Adrenal gland (tissue), 12 donors: Measurements from ENCODE around the gene NR6A1. TPM values are rescaled to one million over a fixed set of nuclear protein-coding genes. Genes with fewer than 3 reads are reported as not detected.

Source experiments
- DNase-seq, 7 donors: peaks; one replicate each; pipeline ENCODE4 v3.0.0-alpha.2; 2019 to 2020
- H3K27ac ChIP-seq, 5 donors: fragments of 200-600 bp; sonication (generic) in 4 of 5; 1 replicate in 3 of 5; 2 replicates in 2 of 5; pipeline versions ENCODE4 v1.5.1 to v1.8.0; 2016 to 2020; ENCODE audit warnings: mild to moderate bottlenecking in 1 of 5
- H3K27me3 ChIP-seq: fragments of 200-600 bp; 2 replicates; pipeline ENCODE4 v1.8.0; 2021
- H3K36me3 ChIP-seq, 2 donors: fragments of 200-600 bp; replicated peaks in 1 of 2; 1 replicate in 1 of 2; 2 replicates in 1 of 2; pipeline versions ENCODE4 v1.5.1 to v1.8.0; 2018 to 2022
- H3K4me1 ChIP-seq, 2 donors: fragments of 200-600 bp; replicated peaks in 1 of 2; 1 replicate in 1 of 2; 2 replicates in 1 of 2; pipeline versions ENCODE4 v1.5.1 to v1.8.0; 2018 to 2021
- H3K4me3 ChIP-seq, 4 donors: fragments of 200-600 bp; sonication (generic) in 3 of 4; one replicate each; pipeline ENCODE4 v1.5.1; 2016 to 2018
- H3K9me3 ChIP-seq, 3 donors: fragments of 200-600 bp; sonication (generic) in 1 of 3; replicated peaks in 1 of 3; 1 replicate in 2 of 3; 2 replicates in 1 of 3; pipeline versions ENCODE4 v1.5.1 to v1.8.0; 2016 to 2021
- CTCF ChIP-seq, 6 experiments: fragments of 450-650 bp in 4 of 6; fragments of 200-600 bp in 2 of 6; sonication (generic) in 1 of 6; IDR thresholded peaks; 1 replicate in 5 of 6; 2 replicates in 1 of 6; pipeline versions ENCODE4 v1.5.1 to v1.8.0; 2016 to 2021; ENCODE audit warnings: antibody characterized with exemption in 6 of 6, mild to moderate bottlenecking in 2 of 6, moderate library complexity in 1 of 6
- POLR2A ChIP-seq, 2 donors: fragments of 450-650 bp; IDR thresholded peaks; one replicate each; pipeline ENCODE4 v1.6.1; 2017; ENCODE audit warnings: antibody characterized with exemption in 2 of 2, mild to moderate bottlenecking in 2 of 2, moderate library complexity in 1 of 2
- WGBS, 4 donors: extraction: QIAGEN DNeasy Blood & Tissue Kit in 2 of 4; methylation state at CpG; one replicate each; pipeline versions ENCODE4 v1.1.5 to v1.1.7; 2013 to 2017; 5-methylcytosine and 5-hydroxymethylcytosine counted together
- intact Hi-C, 2 donors: fragments of 100-400 bp; cut with DNase I; formaldehyde crosslinking; loops; one replicate each; pipeline versions ENCODE4 v1.14.1 to v1.15.0; 2022 to 2023
- polyA plus RNA-seq, 3 donors: library from polyadenylated mRNA; stranded (reverse); fragments of 200-250 nt in 2 of 3; fragments of 350-450 nt in 1 of 3; fragmentation: Illumina TruSeq in 1 of 3; extraction: RNeasy Lipid Tissue Mini Kit (QIAGEN cat#74804) in 1 of 3; gene quantifications; one replicate each; pipeline ENCODE4 v1.2.3, GENCODE V29; 2013 to 2014
- total RNA-seq, 9 donors: library from RNA; depleted of rRNA in 4 of 9; stranded (reverse); fragments of >200 nt in 4 of 9; fragments of 120-200 nt in 1 of 9; fragmentation: NEBNext Ultra II Directional in 1 of 9; extraction: Animal tissue kit (Norgen Biotek cat#: 25700) in 1 of 9; gene quantifications; one replicate each; pipeline versions ENCODE4 v1.1.0 to v1.2.4, GENCODE V29; 2013 to 2023
- donor health status: healthy with polysubstance abuse.
- donor health status: Bipolar disorder and iron deficiency.
- donor health status: DM: yes; HTN: yes; CAD: no.
- donor health status: DM: no; HTN: no; CAD: no.
- donor health status: DM: no; HTN: no; CAD: no.
- donor health status: DM: yes; HTN: yes; CAD: no.

Gene NR6A1
- total and polyA plus RNA-seq, 12 donors: 0.46 to 9.8 (median 1.5) TPM

DNA sequence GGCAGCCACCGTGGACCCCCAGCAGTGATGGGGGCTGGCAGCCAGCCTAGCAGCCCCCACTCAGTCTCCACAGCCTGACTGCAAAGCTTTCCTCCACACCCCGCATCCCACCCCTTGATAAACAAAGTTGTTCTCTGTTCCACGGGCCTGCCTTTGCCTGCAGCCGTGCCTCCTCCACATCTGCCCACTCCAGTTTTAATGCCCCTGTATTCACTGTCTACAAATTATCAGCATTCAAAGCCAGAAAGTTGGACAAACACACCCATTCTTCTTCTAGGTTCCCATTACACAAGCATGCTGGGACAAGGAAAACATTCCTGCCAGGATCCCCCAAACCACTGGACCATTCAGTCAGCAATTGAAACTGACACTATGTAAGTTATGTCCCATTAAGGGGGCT, 240.9 kb downstream of the NR6A1 start:
- H3K36me3 ChIP-seq: no peaks in the 10 kb centered on the region
- H3K27me3 ChIP-seq: no peaks in the 10 kb centered on the region
- no peak for TF ChIP-seq POLR2A (IDR thresholded peaks at IDR 0.05)
- H3K9me3 ChIP-seq: no peaks in the 10 kb centered on the region
- no peak for DNase-seq
- peaks cover 17% of the 10 kb centered on the region in 2 donors for H3K4me1 ChIP-seq
- intact Hi-C loops: loop anchor here (5.0 to 10.0 kb wide), 2 partner anchors 108 to 405 kb away; no protein-coding TSS in a partner anchor
- H3K27ac ChIP-seq: no peak overlapping the region
- 80 to 86% (median 82%) methylated on average over 4 of the region's 4 CpGs for WGBS, 4 donors
- H3K4me3 ChIP-seq: no peak overlapping the region

- intact Hi-C loops: no loop called here
- WGBS, 4 donors: 66 to 73% (median 69%) methylated on average over 3 of the region's 3 CpGs
These were observed 243.3 kb downstream of the NR6A1 start for GRCh38 chr9:124527781-124528180.

DNA sequence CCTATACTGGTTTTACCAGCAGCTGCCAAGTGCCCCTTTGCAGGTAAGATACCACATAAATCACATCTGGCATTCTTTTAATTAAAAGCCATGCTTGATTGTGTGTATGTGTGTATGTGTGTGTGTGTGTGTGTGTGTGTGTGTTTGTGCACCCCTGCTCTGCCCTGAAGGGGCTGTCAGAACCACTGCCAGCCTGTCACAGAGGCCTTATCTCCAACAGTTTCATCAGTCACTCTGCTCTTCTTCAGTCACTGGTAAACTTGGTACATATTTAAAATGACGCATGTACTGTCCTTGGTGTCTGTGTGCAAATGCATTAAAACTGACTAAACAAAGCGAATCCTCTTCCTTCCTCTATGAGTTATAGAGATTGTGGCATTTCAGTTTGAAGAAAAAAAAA, 244.9 kb downstream of the NR6A1 start:
- no peaks in the 10 kb centered on the region for H3K9me3 ChIP-seq
- 41 to 52% (median 45%) methylated on average over 2 of the region's 2 CpGs for WGBS, 4 donors
- TF ChIP-seq CTCF (IDR thresholded peaks at IDR 0.05) (no peak), POLR2A (IDR thresholded peaks at IDR 0.05) (no peak)
- peak in 3 of 7 donors; percentile 43 to 63 (median 63) for DNase-seq
- H3K27me3 ChIP-seq: no peaks in the 10 kb centered on the region
- intact Hi-C loops: no loop called here
- no peaks in the 10 kb centered on the region for H3K36me3 ChIP-seq
- H3K27ac ChIP-seq: peak overlapping the region; percentile 61 to 94 (median 70)
- no peak overlapping the region for H3K4me3 ChIP-seq
- H3K4me1 ChIP-seq: peaks cover 17 to 28% of the 10 kb centered on the region in 2 donors

More at GRCh38 chr9:124527781-124528180, 243.3 kb downstream of the NR6A1 start:
- no peaks in the 10 kb centered on the region for H3K36me3 ChIP-seq
- peaks cover 17% of the 10 kb centered on the region in 2 donors for H3K4me1 ChIP-seq
- TF ChIP-seq POLR2A (IDR thresholded peaks at IDR 0.05) (peak in 1 of 2 donors; percentile 39), CTCF (IDR thresholded peaks at IDR 0.05) (no peak)
- H3K27me3 ChIP-seq: no peaks in the 10 kb centered on the region
- no peak overlapping the region for H3K4me3 ChIP-seq
- H3K9me3 ChIP-seq: no peaks in the 10 kb centered on the region
- H3K27ac ChIP-seq: peak overlapping the region in 3 of 5 donors; percentile 70 to 94 (median 76)
- peak in 4 of 7 donors; percentile 50 to 61 (median 58) for DNase-seq

GRCh38 chr9:124522121-124523098, 248.7 kb downstream of the NR6A1 start:
- intact Hi-C loops: no loop called here
- WGBS, 4 donors: 79 to 87% (median 86%) methylated on average over 7 of the region's 7 CpGs
- peak overlapping the region in 1 of 5 donors; percentile 37 for H3K27ac ChIP-seq
- H3K4me1 ChIP-seq: peaks cover 11 to 21% of the 10 kb centered on the region in 2 donors
- H3K9me3 ChIP-seq: no peaks in the 10 kb centered on the region
- no peak overlapping the region for H3K4me3 ChIP-seq
- no peaks in the 10 kb centered on the region for H3K36me3 ChIP-seq
- peak in 1 of 7 donors; percentile 9 for DNase-seq
- TF ChIP-seq POLR2A (IDR thresholded peaks at IDR 0.05): no peak
- TF ChIP-seq CTCF (IDR thresholded peaks at IDR 0.05): no peak
- no peaks in the 10 kb centered on the region for H3K27me3 ChIP-seq
